H1 (cell line): ENCODE results near the gene FBXW8. TPM values are rescaled to one million over a fixed set of nuclear protein-coding genes. Genes with fewer than 3 reads are reported as not detected.

Experiments used
- CTCF ChIA-PET: fragments of 300-600 bp; sonication (Branson Sonifier 250); formaldehyde crosslinking; loops from one replicate; lab custom pipeline; 2021; ENCODE audit not compliant: partially characterized antibody; lab: Charles Lee
- POLR2A ChIA-PET: fragments of 300-600 bp; sonication (Branson Sonifier 250); formaldehyde crosslinking; loops from one replicate; lab custom pipeline; 2021; ENCODE audit warnings: inconsistent platforms; ENCODE audit not compliant: partially characterized antibody; lab: Charles Lee
- DNase-seq, 2 experiments: peaks; one replicate each; pipeline versions ENCODE4 v3.0.0 to v3.0.0-alpha.2; 2010 to 2022; ENCODE audit warnings: low spot score in 2 of 2, low read depth in 1 of 2, mixed read lengths in 1 of 2
- FAIRE-seq: peaks from 2 replicates; lab custom pipeline; 2011; peaks lifted over from hg19 to GRCh38; lab: Jason Lieb, UNC
- H2AFZ ChIP-seq: 2 replicates; pipeline ENCODE4 v1.8.1; 2012; ENCODE audit warnings: low read length, inconsistent platforms
- H2AK5ac ChIP-seq: 2 replicates; pipeline ENCODE4 v1.6.1; 2013; ENCODE audit warnings: low read depth, low read length
- H2BK120ac ChIP-seq: replicated peaks from 2 replicates; pipeline ENCODE3; 2013; ENCODE audit warnings: low read depth, low read length, inconsistent platforms
- H2BK12ac ChIP-seq: 2 replicates; pipeline ENCODE4 v1.6.1; 2013; ENCODE audit warnings: low read depth, low read length
- H2BK15ac ChIP-seq: 2 replicates; pipeline ENCODE4 v1.6.1; 2013; ENCODE audit warnings: low read length
- H2BK20ac ChIP-seq: 2 replicates; pipeline ENCODE4 v1.6.1; 2013; ENCODE audit warnings: low read length
- H2BK5ac ChIP-seq: 2 replicates; pipeline ENCODE4 v1.6.1; 2013; ENCODE audit warnings: low read depth, low read length
- H3K14ac ChIP-seq: 2 replicates; pipeline ENCODE4 v1.6.1; 2013; ENCODE audit warnings: inconsistent platforms; ENCODE audit not compliant: insufficient read length
- H3K18ac ChIP-seq: 2 replicates; pipeline ENCODE4 v1.6.1; 2013; ENCODE audit warnings: low read length; ENCODE audit errors: extremely low read depth
- H3K23ac ChIP-seq: 2 replicates; pipeline ENCODE4 v1.6.1; 2013; ENCODE audit warnings: inconsistent platforms; ENCODE audit not compliant: insufficient read length
- H3K23me2 ChIP-seq: 2 replicates; pipeline ENCODE4 v1.6.1; 2013; ENCODE audit warnings: low read depth, low read length
- H3K27ac ChIP-seq: 2 replicates; pipeline ENCODE4 v1.6.1; 2011; ENCODE audit warnings: low read depth, low read length, inconsistent platforms
- H3K27me3 ChIP-seq, 4 experiments: replicated peaks in 1 of 4; 1 replicate in 1 of 4; 2 replicates in 3 of 4; pipeline versions ENCODE4 v1.6.1 to v1.8.1; 2011 to 2013; ENCODE audit warnings: low read length in 3 of 4, mild to moderate bottlenecking in 3 of 4, inconsistent platforms in 2 of 4, mixed read lengths in 2 of 4, moderate library complexity in 1 of 4; ENCODE audit not compliant: control insufficient read depth in 3 of 4, insufficient read depth in 3 of 4; ENCODE audit errors: extremely low read depth in 1 of 4
- H3K36me3 ChIP-seq, 4 experiments: 2 replicates each; pipeline versions ENCODE4 v1.6.1 to v1.8.1; 2011 to 2013; ENCODE audit warnings: mild to moderate bottlenecking in 4 of 4, low read length in 3 of 4, moderate library complexity in 2 of 4, control low read depth in 1 of 4, inconsistent platforms in 1 of 4; ENCODE audit not compliant: insufficient read depth in 4 of 4, control insufficient read depth in 2 of 4
- H3K4ac ChIP-seq: replicated peaks from 2 replicates; pipeline ENCODE3; 2013; ENCODE audit warnings: low read length, low read depth, mixed read lengths, inconsistent platforms; ENCODE audit not compliant: insufficient read length
- H3K4me1 ChIP-seq, 4 experiments: replicated peaks in 1 of 4; 1 replicate in 1 of 4; 2 replicates in 3 of 4; pipeline versions ENCODE4 v1.6.1 to v1.8.1; 2011 to 2013; ENCODE audit warnings: low read length in 3 of 4, inconsistent platforms in 2 of 4, mixed read lengths in 1 of 4; ENCODE audit not compliant: insufficient read depth in 4 of 4, control insufficient read depth in 3 of 4
- H3K4me2 ChIP-seq, 2 experiments: 2 replicates each; pipeline versions ENCODE4 v1.6.1 to v1.8.1; 2011 to 2013; ENCODE audit warnings: low read depth in 2 of 2, low read length in 2 of 2, control low read depth in 1 of 2, inconsistent platforms in 1 of 2, mild to moderate bottlenecking in 1 of 2; ENCODE audit not compliant: insufficient read depth in 1 of 2
- H3K4me3 ChIP-seq, 4 experiments: fragments of 200-600, 300-600 bp in 1 of 4; sonication (generic), shearing (Covaris generic), sonication (Bioruptor Twin) in 1 of 4; 2 replicates each; pipeline versions ENCODE4 v1.5.1 to v1.8.1; 2011 to 2016; ENCODE audit warnings: low read length in 4 of 4, low read depth in 3 of 4, control low read depth in 2 of 4, inconsistent platforms in 2 of 4, mild to moderate bottlenecking in 2 of 4, mixed read lengths in 1 of 4, moderate library complexity in 1 of 4; ENCODE audit not compliant: insufficient read depth in 2 of 4; ENCODE audit errors: extremely low read depth in 1 of 4
- H3K56ac ChIP-seq: replicated peaks from 2 replicates; pipeline ENCODE3; 2013; ENCODE audit warnings: low read depth, mild to moderate bottlenecking, mixed read lengths, low read length, inconsistent platforms; ENCODE audit not compliant: insufficient read length
- H3K79me1 ChIP-seq: 2 replicates; pipeline ENCODE4 v1.6.1; 2013; ENCODE audit warnings: low read depth, low read length, control low read depth
- H3K79me2 ChIP-seq, 2 experiments: 2 replicates each; pipeline versions ENCODE4 v1.6.1 to v1.8.1; 2012 to 2013; ENCODE audit warnings: low read length in 2 of 2, mild to moderate bottlenecking in 2 of 2, inconsistent platforms in 1 of 2; ENCODE audit not compliant: insufficient read depth in 2 of 2, control insufficient read depth in 1 of 2
- H3K9ac ChIP-seq, 4 experiments: replicated peaks in 1 of 4; 1 replicate in 1 of 4; 2 replicates in 3 of 4; pipeline versions ENCODE4 v1.6.1 to v1.8.1; 2011 to 2013; ENCODE audit warnings: low read depth in 3 of 4, low read length in 3 of 4, control low read depth in 2 of 4, mild to moderate bottlenecking in 2 of 4, moderate library complexity in 2 of 4, inconsistent platforms in 1 of 4; ENCODE audit errors: extremely low read depth in 1 of 4
- H3K9me3 ChIP-seq, 2 experiments: 2 replicates each; pipeline versions ENCODE4 v1.6.1 to v1.8.1; 2012 to 2013; ENCODE audit warnings: mild to moderate bottlenecking in 2 of 2, moderate library complexity in 2 of 2, control low read depth in 1 of 2, inconsistent platforms in 1 of 2, low read depth in 1 of 2, low read length in 1 of 2, mixed read lengths in 1 of 2; ENCODE audit not compliant: insufficient read depth in 2 of 2
- H4K20me1 ChIP-seq, 2 experiments: replicated peaks in 1 of 2; 2 replicates each; pipeline versions ENCODE3 to v1.8.1; 2011 to 2013; ENCODE audit warnings: inconsistent platforms in 2 of 2, low read length in 2 of 2, mild to moderate bottlenecking in 1 of 2; ENCODE audit not compliant: insufficient read depth in 2 of 2, control insufficient read depth in 1 of 2
- H4K5ac ChIP-seq: 2 replicates; pipeline ENCODE4 v1.6.1; 2013; ENCODE audit warnings: low read length, low read depth, mixed read lengths, inconsistent platforms; ENCODE audit not compliant: insufficient read length
- H4K8ac ChIP-seq: 2 replicates; pipeline ENCODE4 v1.8.0; 2013; ENCODE audit warnings: mild to moderate bottlenecking, moderate library complexity, low read length, inconsistent platforms; ENCODE audit not compliant: insufficient read depth; ENCODE audit errors: extremely low read depth
- H4K91ac ChIP-seq: replicated peaks from 2 replicates; pipeline ENCODE3; 2013; ENCODE audit warnings: low read length, mixed read lengths, inconsistent platforms; ENCODE audit not compliant: insufficient read length
- CBX8 ChIP-seq: fragments of 300-800, 300-1000 bp; sonication (generic); IDR thresholded peaks from 2 replicates; pipeline ENCODE4 v1.7.1; 2016; ENCODE audit warnings: low read depth, low read length, borderline replicate concordance
- EGR1 ChIP-seq: IDR thresholded peaks from 2 replicates; pipeline ENCODE4 v1.6.1; 2011; ENCODE audit warnings: low read depth, low read length, borderline replicate concordance
- JUND ChIP-seq: IDR thresholded peaks from 2 replicates; pipeline ENCODE4 v1.6.1; 2011; ENCODE audit warnings: mild to moderate bottlenecking, improper control_type of control experiment, low read length
- MAFK ChIP-seq: IDR thresholded peaks from 2 replicates; pipeline ENCODE4 v1.6.1; 2012; ENCODE audit warnings: low read depth, mild to moderate bottlenecking, improper control_type of control experiment, low read length
- NRF1 ChIP-seq: IDR thresholded peaks from 2 replicates; pipeline ENCODE4 v1.6.1; 2011; ENCODE audit warnings: mild to moderate bottlenecking, low read depth, low read length, improper control_type of control experiment
- RAD21 ChIP-seq, 2 experiments: IDR thresholded peaks in 1 of 2; conservative IDR thresholded peaks in 1 of 2; 2 replicates each; pipeline ENCODE4 v1.6.1; 2011; ENCODE audit warnings: low read depth in 2 of 2, low read length in 2 of 2, improper control_type of control experiment in 1 of 2, inconsistent platforms in 1 of 2, mild to moderate bottlenecking in 1 of 2, moderate library complexity in 1 of 2
- SAP30 ChIP-seq: fragments of 300-600 bp; sonication (generic); IDR thresholded peaks from 2 replicates; pipeline ENCODE4 v1.7.1; 2012; ENCODE audit warnings: low read length, moderate library complexity, mild to moderate bottlenecking, inconsistent platforms; ENCODE audit not compliant: insufficient read depth, insufficient replicate concordance
- SIX5 ChIP-seq: IDR thresholded peaks from 2 replicates; pipeline ENCODE4 v1.6.1; 2011; ENCODE audit warnings: mild to moderate bottlenecking, low read depth, low read length
- SRF ChIP-seq: IDR thresholded peaks from 2 replicates; pipeline ENCODE4 v1.6.1; 2011; ENCODE audit warnings: mild to moderate bottlenecking, low read depth, low read length, moderate library complexity
- TAF1 ChIP-seq: IDR thresholded peaks from 2 replicates; pipeline ENCODE4 v1.6.1; 2011; ENCODE audit warnings: mild to moderate bottlenecking, low read depth, low read length
- TAF7 ChIP-seq: optimal IDR thresholded peaks from 2 replicates; pipeline ENCODE3; 2011; ENCODE audit warnings: low read depth, mild to moderate bottlenecking, inconsistent platforms, low read length, moderate library complexity, borderline replicate concordance
- ZNF274 ChIP-seq: IDR thresholded peaks from 2 replicates; pipeline ENCODE4 v1.7.0; 2012; ENCODE audit warnings: low read length, borderline replicate concordance; ENCODE audit errors: extremely low read depth
- WGBS, 2 experiments: shearing (Covaris generic) in 1 of 2; methylation state at CpG; one replicate each; pipeline versions ENCODE4 v1.1.6 to v1.1.7; 2013 to 2015; ENCODE audit warnings: low lambda C conversion rate in 2 of 2, mixed read lengths in 2 of 2, inconsistent platforms in 1 of 2, low coverage in 1 of 2, missing lambda C conversion rate in 1 of 2; ENCODE audit not compliant: insufficient replicate concordance in 2 of 2, insufficient coverage in 1 of 2, insufficient read length in 1 of 2; ENCODE audit errors: extremely low coverage in 1 of 2, missing lambda C conversion rate in 1 of 2; 5-methylcytosine and 5-hydroxymethylcytosine counted together
- polyA plus RNA-seq, 7 experiments: library from polyadenylated mRNA; depleted of rRNA in 3 of 7; stranded (reverse) in 5 of 7; unstranded in 2 of 7; fragments of >200 nt in 5 of 7; fragments of 200-250 nt in 2 of 7; gene quantifications; 1 replicate in 5 of 7; 2 replicates in 1 of 7; 4 replicates in 1 of 7; pipeline versions ENCODE4 v1.2.1 to v1.2.3, GENCODE V29; 2011 to 2013; ENCODE audit warnings: missing spikeins in 2 of 7, mixed read lengths in 2 of 7
- total RNA-seq: library from RNA; stranded (reverse); fragmentation: NEBNext Ultra II Directional; extraction: Animal tissue kit (Norgen Biotek cat#: 25700); gene quantifications from 2 replicates; pipeline ENCODE4 v1.2.1, GENCODE V29; 2021

The FBXW8 gene
- total and polyA plus RNA-seq, 2 of the 8 experiments (the other 6 are each of a cell fraction or from before 2014, with no cell fraction given) = 15.8 to 16.0 TPM

GRCh38 chr12:117076410-117077372, 165.9 kb downstream of the FBXW8 start:
- ChIA-PET CTCF (interaction anchor here (0.6 to 1.9 kb wide), 8 partner anchors 10 to 66 kb away, joined by 3 to 5 read pairs (median 4); no protein-coding TSS in a partner anchor), POLR2A (no interaction called here)
- no peak overlapping the region; the same call in 1 of the 2 replicates for H2BK15ac ChIP-seq
- FAIRE-seq (no peak), DNase-seq (no peak)
- H2BK120ac ChIP-seq = no peak overlapping the region
- 0 out of 2 replicates have a peak, but pooled peaks cover 1% of the 10 kb centered on the region for H3K23me2 ChIP-seq
- H3K4me2 ChIP-seq = no peak overlapping the region
- no peaks in the 10 kb centered on the region for H4K20me1 ChIP-seq
- no peak overlapping the region for H4K5ac ChIP-seq
- H3K27ac ChIP-seq = no peak overlapping the region
- no peaks in the 10 kb centered on the region for H3K79me1 ChIP-seq
- H3K23ac ChIP-seq = no peak overlapping the region
- WGBS, 2 experiments = 91% methylated on average over 24 of the region's 24 CpGs; no CpG with 5 or more reads in 1 of the 2 experiments
- H3K18ac ChIP-seq = no peak overlapping the region
- no peaks in the 10 kb centered on the region for H3K9me3 ChIP-seq
- H3K4me1 ChIP-seq = peaks cover 0 to 3% (median 1%) of the 10 kb centered on the region in 4 experiments; a peak in 2 of 7 replicates
- H2AFZ ChIP-seq = no peak overlapping the region
- no peak overlapping the region for H3K14ac ChIP-seq
- no peaks in the 10 kb centered on the region for H3K27me3 ChIP-seq
- no peak overlapping the region for H4K8ac ChIP-seq
- no peaks in the 10 kb centered on the region for H3K36me3 ChIP-seq
- H3K79me2 ChIP-seq = no peaks in the 10 kb centered on the region
- no peak overlapping the region for H3K9ac ChIP-seq
- no peak overlapping the region for H3K4me3 ChIP-seq
- H2BK12ac ChIP-seq = no peak overlapping the region
- H2BK20ac ChIP-seq = no peak overlapping the region
- H2AK5ac ChIP-seq = no peak overlapping the region
- no peak overlapping the region for H3K4ac ChIP-seq
- H3K56ac ChIP-seq = no peak overlapping the region
- H4K91ac ChIP-seq = no peak overlapping the region
- H2BK5ac ChIP-seq = no peak overlapping the region; the same call in 1 of the 2 replicates
- TF ChIP-seq NRF1 (no peak), MAFK (no peak), EGR1 (no peak), CBX8 (no peak), TAF1 (no peak), SIX5 (no peak), SAP30 (no peak), JUND (no peak), TAF7 (no peak), RAD21 (IDR thresholded peaks at IDR 0.05 in 1 of 2, conservative IDR thresholded peaks at IDR 0.05 in 1 of 2; ENCODE audit: low read depth in 2 of 2, low read length in 2 of 2) (no peak), ZNF274 (no peak), SRF (no peak)
